GM12891 (cell line): Measurements from ENCODE around the gene DACH2.

ENCODE experiments used
- POLR2A ChIP-seq: IDR thresholded peaks from 2 replicates; pipeline ENCODE4 v1.6.1; 2011; ENCODE audit warnings: low read depth, low read length, control low read depth
- POLR2AphosphoS5 ChIP-seq: IDR thresholded peaks from 2 replicates; pipeline ENCODE4 v1.6.1; 2011; ENCODE audit warnings: low read depth, low read length, control low read depth
- SPI1 ChIP-seq: IDR thresholded peaks from 2 replicates; pipeline ENCODE4 v1.6.1; 2011; ENCODE audit warnings: low read depth, low read length, control low read depth

- TF ChIP-seq POLR2A (no peak), POLR2AphosphoS5 (no peak), SPI1 (no peak)
Observed at GRCh38 chrX:86407371-86407770, 259.1 kb downstream of the DACH2 start.
